NCI-H82 (cell line): Measurements from ENCODE around the gene HAO1.
A peak's percentile ranks its signal among the peaks of the same experiment; 100 is the strongest.

Experiments used
- DNase-seq: peaks from one replicate; lab custom pipeline; 2025; lab: John Stamatoyannopoulos, UW

HAO1 gene

GRCh38 chr20:7926767-7927166 is 13.5 kb downstream of the HAO1 start:
- peak; percentile 58 for DNase-seq

DNA sequence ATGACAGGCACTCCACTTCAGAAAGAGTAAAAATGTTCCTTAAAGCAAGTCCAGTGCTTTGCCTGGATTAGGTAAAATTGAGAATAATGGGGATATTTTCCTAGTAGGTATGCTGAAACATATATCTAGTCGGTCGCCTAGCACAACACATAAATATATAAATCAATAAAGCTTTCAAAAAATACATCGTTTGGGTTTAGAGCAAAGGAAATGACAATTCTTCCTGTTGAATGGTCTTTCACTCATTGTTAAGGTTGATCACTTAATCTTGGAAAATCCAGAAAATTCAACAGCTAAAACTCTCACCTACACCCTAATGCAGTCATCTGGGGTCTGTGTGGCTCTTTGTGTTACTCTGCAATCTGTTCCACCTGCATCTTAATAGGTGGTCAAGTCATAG is 13.9 kb downstream of the HAO1 start:
- DNase-seq, result no peak

- no peak for DNase-seq
Measured at GRCh38 chr20:7924692-7925091, 15.6 kb downstream of the HAO1 start.

DNA sequence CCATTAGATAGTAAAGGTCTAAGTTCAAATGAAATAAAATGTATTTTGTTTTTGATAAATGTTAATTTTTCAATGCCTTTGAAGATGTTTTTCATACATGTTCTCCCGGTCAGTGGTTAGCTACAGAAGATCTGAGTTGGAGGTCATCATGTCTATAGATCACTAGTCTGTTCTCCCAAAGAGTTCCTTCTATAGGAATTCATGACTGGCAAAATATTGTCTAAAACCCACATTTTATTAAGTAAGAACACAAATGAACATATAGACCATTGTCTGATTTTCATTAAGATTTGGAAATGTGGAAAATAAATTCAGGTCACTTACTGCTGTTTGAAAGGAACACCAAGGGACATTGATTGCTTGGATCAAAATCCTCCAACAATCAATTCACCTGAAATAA is 23.6 kb downstream of the HAO1 start:
- no peak for DNase-seq

DNA sequence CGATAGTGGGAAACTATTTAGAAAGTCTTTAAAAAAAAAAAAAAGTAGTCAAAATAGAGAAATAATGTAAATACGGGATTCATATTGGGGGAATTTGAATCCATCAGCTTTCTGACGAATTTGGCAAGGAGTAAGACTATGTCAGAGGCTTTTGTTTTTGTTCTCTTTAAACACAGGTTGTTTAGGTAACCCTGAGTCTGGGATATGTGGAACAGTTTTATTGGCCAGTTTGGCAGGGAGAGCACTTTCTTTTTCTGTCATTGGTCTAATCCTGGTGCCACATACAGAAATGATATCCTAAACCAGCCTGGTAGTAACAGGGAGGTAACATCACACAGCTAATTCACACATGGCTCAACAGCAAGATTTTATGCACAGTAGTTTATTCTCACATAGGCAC is 27.7 kb downstream of the HAO1 start:
- DNase-seq, result no peak

DNA sequence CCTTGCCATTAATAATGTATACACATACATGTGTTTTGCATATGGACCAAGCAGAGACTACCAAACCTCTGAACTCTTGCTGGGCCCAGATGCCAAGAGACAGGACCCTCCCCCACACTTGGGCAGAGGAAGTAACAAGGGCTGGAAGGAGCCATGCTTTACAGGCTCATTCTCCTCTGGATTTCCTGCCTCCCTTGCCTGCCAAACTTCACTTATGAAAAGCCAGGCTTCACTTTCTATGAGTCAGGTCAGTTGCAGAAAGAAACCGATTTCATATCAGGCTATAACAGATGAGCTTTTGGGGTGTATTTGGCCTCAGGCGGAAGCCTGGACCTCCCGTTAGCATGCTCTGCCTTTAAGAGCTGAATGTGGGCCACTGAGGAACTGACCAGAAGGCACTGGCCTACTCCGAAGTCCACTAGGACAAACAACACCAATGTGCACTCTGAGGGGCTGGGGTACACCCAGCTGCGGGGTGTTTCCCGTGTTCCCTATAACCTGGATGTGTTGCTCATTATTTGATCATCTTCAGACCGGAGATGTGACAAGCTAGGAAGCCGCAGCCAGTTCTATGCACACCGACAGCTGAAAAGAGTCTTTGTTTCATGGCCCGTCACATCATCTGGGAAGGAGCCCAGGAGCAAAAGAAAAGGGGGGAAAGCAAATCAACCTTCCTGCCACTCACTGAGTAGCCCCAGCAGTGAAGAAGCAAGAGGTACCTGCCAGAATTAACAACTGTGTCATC is 28.5 kb downstream of the HAO1 start:
- no peak for DNase-seq

- DNase-seq, result no peak
Measured at GRCh38 chr20:7908905-7909304, 31.4 kb downstream of the HAO1 start.

DNA sequence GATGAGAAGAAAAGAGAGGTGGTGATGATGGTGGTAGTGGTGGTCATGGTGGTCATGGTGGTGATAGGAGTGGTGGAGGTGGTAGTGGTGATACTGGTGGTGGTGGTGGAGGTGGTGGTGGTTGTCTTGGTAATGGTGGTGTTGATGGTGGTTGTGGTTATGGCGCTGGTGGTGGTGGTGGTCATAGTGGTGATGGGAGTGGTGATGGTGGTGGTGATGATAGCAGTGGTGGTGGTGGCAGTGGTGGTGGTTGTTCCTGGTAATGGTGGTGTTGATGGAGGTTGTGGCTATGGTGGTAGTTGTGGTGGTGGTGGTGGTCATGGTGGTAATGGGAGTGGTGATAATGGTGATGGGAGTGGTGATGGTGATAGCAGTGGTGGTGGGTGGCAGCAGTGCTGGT is 36.8 kb downstream of the HAO1 start:
- no peak for DNase-seq

DNA sequence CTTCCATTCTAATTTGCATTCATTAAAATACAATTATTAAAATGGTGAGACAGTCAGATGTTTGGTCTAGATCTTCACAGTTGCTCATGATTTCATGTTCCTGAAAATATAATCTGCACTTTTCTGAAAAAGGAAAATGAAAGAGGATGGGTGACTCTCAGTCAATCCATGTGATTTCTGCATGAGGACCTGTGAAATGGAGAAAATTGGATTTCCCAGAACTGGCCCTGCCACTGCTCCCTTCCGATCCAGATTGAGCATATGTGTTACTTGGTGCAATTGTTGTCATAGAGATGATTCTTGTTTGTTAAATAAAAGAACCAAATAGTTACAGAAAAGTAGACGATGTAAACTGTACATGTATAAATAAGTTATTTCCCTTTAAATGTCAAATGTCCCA is 37.4 kb downstream of the HAO1 start:
- no peak for DNase-seq

DNA sequence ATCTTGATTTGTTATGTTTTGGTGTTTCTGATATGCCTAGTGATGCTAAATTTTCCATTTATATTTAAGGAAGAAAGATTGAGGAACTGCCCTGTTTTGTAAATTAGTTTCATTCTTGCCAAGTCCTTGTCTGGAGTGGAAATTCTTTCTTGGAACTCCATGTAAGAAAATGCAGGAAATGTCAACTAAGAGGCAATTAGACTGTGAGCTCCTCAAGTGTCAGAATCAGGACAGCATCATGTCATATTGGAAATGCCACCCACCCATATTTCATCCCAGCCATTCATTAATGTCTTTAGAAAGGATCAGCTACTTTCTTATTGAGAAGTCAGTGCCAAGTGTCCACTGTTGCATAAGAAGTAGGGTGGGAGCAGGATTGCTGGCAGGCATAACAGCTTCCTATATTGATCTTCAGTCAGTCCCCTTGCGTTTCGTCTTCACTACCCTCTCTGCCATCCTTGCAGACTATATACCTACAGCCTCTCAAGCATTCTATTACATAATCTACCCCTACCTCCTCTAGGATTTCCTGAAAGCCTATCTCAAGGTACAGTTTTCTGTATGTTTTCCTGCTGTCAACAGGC is 42.4 kb downstream of the HAO1 start:
- no peak for DNase-seq

DNA sequence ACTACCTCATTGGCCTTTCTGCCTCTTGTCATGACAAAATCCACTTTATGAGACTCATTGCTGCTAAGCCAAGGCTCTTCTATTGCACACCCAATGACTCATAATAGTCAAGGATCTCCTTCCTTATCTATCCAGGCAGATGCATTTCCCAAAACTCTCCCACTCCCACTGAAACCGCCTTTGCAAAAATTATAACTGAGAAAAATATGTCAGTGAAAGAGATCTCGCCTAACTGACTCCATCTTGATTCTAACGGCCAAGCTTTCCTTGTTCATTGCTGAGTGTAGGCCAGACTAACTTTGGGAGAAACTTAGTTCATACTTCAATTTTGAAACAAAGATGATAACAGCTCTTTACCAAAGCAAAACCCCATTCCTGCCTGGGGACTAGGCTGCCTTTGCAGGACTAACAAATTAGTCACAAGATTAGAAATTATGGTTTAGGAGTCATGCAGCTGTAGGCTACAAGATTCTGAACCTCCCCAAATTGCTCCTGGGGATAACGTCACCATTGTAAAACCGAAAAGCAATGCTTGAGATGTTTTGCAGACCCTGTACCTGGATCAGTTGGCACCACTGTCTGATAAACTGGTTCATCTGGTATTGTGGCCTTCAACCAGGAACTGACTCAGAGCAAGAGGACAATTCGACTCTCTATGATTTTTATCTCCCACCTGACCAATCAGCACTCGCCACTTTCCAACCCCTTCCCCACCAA is 47.1 kb downstream of the HAO1 start:
- no peak for DNase-seq

GRCh38 chr20:7891705-7892104 is 48.6 kb downstream of the HAO1 start:
- no peak for DNase-seq

DNA sequence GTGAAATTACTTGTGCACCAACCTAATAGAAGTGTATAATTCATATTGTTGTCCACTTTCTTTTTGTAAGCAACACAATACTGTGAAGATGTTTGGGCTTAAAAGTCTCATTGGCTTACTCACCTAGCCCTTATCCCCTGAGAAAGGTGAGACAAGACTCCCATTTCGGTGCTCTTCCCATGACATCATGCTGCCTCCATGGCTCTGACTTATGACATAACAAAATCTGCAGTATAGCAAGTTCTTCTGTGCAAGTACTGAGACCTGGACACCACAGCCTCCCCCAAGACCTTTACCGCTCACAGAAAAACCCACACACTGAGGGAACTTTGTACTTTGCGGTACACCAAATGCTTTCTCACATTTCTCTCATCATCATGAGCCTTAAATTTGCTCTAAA is 50.5 kb downstream of the HAO1 start:
- no peak for DNase-seq

DNA sequence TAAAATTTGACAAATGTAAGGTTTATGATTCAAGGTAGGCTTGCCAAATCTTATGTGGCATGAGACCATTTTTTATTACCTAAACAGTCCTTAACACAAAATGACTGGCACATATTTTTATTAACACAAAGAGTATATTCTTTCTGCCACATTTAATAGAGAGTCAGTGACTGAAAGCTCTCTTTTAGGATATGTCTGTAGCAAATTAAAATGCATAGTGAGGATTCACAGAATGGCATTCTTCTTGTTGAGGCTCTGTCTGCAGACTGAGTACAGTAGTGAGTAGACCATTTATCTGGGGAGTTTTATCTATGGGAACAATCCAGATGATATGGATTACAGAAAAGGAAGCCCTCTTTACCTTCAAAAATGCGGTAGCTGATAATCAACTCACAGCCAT is 56.5 kb downstream of the HAO1 start:
- DNase-seq, result no peak

GRCh38 chr20:7883309-7883708 is 56.9 kb downstream of the HAO1 start:
- no peak for DNase-seq

GRCh38 chr20:7882076-7882475 is 58.2 kb downstream of the HAO1 start:
- no peak for DNase-seq

GRCh38 chr20:7881551-7881950 is 58.7 kb downstream of the HAO1 start:
- no peak for DNase-seq

- DNase-seq, result no peak
Measured at GRCh38 chr20:7879883-7880282, 60.4 kb downstream of the HAO1 start.

DNA sequence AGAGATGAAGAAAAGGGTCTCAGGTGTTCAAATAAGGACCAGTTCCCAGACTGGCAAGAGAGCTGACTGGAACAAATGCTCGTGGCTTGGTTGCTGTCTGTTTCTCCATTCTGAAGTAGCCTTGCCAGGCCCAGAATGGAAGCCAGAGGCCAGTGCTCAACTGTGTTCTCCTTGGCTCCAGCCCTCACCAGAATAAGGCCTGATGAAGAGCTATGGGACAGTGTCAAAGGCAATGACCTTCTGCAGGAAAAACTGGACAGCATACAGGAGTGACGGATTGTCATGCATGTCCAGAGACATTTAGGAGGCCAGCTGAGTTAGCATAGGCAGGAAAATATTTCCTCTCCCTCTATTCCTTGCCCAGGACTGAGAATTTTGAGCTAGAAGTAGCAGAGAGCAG is 72.2 kb downstream of the HAO1 start:
- DNase-seq, result no peak

DNA sequence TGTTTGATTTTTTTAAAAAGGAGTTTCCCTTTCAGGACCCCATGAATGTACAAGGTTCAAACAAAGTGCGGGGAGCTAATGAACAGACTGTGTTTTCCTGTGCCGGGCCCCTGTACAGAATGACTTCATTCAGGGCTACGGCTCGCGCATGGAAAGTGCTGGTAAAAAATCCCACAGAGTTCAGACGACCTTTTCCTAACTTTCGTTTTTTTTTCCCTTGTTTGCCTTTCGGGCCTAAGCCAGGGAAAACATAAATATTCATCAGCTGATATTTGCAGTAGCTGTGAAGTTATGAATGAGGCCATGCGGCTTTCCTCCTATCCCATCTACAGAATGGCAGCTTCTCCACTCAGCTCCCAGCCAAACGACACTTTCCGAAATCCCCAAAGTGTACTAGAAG is 74.0 kb downstream of the HAO1 start:
- DNase-seq, result no peak

DNA sequence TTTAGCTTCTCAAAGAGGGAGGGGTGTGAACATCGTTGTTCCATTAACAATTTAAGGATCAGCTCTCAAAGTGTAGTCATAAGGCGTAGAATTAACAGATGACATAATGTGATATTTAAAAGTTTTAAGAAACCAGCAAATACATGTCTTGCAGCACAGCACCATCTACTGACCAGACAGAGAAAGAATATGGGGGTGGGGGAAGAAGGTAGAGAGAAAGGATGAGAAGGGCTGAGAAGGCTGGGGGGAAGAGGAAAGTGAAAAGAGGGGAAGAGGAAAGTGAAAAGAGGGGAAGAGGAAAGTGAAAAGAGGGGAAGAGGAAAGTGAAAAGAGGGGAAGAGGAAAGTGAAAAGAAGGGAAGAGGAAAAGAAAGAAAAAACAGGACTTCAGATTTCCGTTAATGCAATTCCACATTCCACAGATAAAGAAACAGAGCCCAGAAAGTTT is 80.9 kb downstream of the HAO1 start:
- DNase-seq, result peak; percentile 70

GRCh38 chr20:7858734-7859250 is 81.5 kb downstream of the HAO1 start:
- peak; percentile 54 for DNase-seq

- no peak for DNase-seq
Measured at GRCh38 chr20:7856756-7857155, 83.5 kb downstream of the HAO1 start.
